ENCODE results near the gene SEC14L5.

The SEC14L5 gene

DNA sequence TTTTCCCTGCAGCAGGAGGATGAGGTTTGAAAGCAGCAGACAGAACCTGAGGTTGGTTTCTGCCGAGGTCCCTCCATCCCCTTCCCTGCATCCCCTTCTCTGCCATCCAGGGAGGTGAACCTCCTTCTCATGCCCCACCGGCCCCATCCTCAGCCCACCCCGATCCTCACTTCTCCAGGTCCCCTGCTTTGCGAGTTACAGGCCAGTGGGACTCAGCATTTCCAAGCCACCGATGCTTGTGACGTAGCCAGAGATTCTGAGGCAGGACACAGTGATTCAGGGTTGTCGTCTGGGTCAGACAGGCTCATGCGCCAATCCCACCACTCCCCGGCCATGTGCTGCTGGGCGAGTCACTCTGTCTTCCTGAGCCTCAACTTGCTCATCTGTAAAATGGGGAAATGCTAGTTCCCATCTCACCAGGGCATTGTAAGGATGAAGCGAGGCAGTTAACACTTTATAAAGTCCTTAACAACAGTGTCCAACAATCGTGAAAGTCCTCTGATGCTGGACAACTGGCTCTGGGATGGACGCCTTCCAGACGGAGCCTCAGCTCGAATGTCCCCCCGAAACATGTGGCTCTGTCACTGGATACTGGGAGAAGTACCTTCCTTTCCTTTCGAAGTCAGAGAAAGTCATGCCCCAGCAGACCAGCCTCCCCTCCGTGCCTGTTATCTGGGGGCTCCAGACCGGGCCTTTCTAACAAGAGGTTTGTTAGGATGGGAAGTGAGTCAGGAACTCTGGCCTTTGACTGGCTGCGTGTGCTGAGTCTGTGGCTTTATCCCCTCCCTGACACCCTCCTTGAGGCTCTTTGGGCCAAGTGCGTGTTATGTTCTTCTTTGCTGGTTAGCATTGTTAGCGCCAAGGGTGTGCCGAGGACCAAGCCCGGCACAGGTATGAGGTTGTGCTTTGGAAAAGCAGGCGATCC is 21.9 kb downstream of the SEC14L5 start:
- no peak for TF ChIP-seq ARNT (IDR thresholded peaks at IDR 0.05)
- no peak for TF ChIP-seq TARDBP (IDR thresholded peaks at IDR 0.05)
- TF ChIP-seq BHLHE40 (IDR thresholded peaks at IDR 0.05; ENCODE audit: borderline replicate concordance): no peak
- TF ChIP-seq, protein P1, sequence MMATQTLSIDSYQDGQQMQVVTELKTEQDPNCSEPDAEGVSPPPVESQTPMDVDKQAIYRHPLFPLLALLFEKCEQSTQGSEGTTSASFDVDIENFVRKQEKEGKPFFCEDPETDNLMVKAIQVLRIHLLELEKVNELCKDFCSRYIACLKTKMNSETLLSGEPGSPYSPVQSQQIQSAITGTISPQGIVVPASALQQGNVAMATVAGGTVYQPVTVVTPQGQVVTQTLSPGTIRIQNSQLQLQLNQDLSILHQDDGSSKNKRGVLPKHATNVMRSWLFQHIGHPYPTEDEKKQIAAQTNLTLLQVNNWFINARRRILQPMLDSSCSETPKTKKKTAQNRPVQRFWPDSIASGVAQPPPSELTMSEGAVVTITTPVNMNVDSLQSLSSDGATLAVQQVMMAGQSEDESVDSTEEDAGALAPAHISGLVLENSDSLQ (IDR thresholded peaks at IDR 0.05): no peak
- no peak for TF ChIP-seq SP1 (IDR thresholded peaks at IDR 0.05)
- no peak for TF ChIP-seq LEF1 (IDR thresholded peaks at IDR 0.05; ENCODE audit: borderline replicate concordance)
- TF ChIP-seq NFRKB (IDR thresholded peaks at IDR 0.05): no peak
- no peak for TF ChIP-seq FOXA1 (IDR thresholded peaks at IDR 0.05)
- no peak for TF ChIP-seq L3MBTL2 (conservative IDR thresholded peaks at IDR 0.05)
- no peak for TF ChIP-seq CTBP1 (IDR thresholded peaks at IDR 0.05; ENCODE audit: borderline replicate concordance)
- no peak for TF ChIP-seq FOXK2 (IDR thresholded peaks at IDR 0.05)
- no peak for TF ChIP-seq SUZ12 (IDR thresholded peaks at IDR 0.05)
- TF ChIP-seq FOXM1 (IDR thresholded peaks at IDR 0.05; ENCODE audit: borderline replicate concordance): no peak
- no peak for TF ChIP-seq ZNF384 (IDR thresholded peaks at IDR 0.05)
- DNase-seq (ENCODE audit: extremely low spot score): no peak
- CTCF ChIA-PET: no interaction called here
- POLR2A ChIA-PET: no interaction called here

DNA sequence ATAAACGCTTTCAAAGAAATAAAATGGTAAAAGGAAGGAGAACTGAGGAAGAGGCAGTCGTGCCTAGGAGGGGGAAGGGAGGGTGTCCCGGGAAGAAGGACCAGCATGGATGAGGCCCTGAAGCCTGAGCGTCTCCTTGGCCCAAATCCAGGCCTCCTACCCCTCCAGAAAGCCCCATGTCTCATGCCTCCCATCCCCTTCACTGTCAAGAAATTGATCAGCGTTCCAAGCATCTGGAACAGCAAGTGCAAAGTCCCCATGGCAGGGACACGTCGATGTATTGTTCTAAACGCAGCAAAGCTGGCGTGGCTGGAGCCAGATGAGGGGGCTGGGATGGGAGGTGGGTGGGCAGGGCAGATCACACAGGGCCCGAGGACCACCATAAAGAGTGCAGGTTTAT is 22.6 kb downstream of the SEC14L5 start:
- TF ChIP-seq TARDBP (IDR thresholded peaks at IDR 0.05) (no peak), FOXA1 (IDR thresholded peaks at IDR 0.05) (no peak)
- no peak for DNase-seq (ENCODE audit: extremely low spot score)
- ChIA-PET POLR2A (no interaction called here), CTCF (no interaction called here)

DNA sequence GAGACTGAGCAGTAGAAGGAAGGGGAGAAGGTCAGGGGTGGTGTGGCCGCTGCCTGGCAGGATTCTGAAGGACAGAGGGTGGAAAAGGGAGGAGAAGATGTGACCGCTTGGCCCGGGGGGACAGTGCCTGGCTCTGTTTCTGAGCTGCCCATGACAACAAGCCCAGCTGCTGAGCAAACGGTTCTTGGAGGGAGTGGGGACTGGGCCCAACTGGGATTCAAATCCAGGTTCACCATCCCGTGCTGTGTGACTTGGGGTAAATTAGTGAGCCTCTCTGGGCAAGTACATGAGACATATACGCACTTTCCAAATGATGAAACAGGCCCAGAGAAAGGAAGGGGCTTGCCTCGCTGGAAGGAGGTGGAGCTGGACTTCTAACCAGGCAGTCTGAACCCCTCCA is 23.3 kb downstream of the SEC14L5 start:
- no peak for TF ChIP-seq FOXA1 (IDR thresholded peaks at IDR 0.05)
- no peak for TF ChIP-seq SUZ12 (IDR thresholded peaks at IDR 0.05)
- no peak for TF ChIP-seq L3MBTL2 (conservative IDR thresholded peaks at IDR 0.05)
- no peak for TF ChIP-seq CTBP1 (IDR thresholded peaks at IDR 0.05; ENCODE audit: borderline replicate concordance)
- no peak for TF ChIP-seq FOXK2 (IDR thresholded peaks at IDR 0.05)
- TF ChIP-seq LEF1 (IDR thresholded peaks at IDR 0.05; ENCODE audit: borderline replicate concordance): no peak
- no peak for TF ChIP-seq ZNF384 (IDR thresholded peaks at IDR 0.05)
- no peak for TF ChIP-seq NFRKB (IDR thresholded peaks at IDR 0.05)
- TF ChIP-seq ELF4 (IDR thresholded peaks at IDR 0.05): no peak
- TF ChIP-seq, protein P1 (IDR thresholded peaks at IDR 0.05): no peak
- no peak for TF ChIP-seq FOXM1 (IDR thresholded peaks at IDR 0.05; ENCODE audit: borderline replicate concordance)
- TF ChIP-seq TARDBP (IDR thresholded peaks at IDR 0.05): no peak
- TF ChIP-seq ARNT (IDR thresholded peaks at IDR 0.05): no peak
- no peak for TF ChIP-seq SP1 (IDR thresholded peaks at IDR 0.05)
- CTCF ChIA-PET: no interaction called here
- POLR2A ChIA-PET: no interaction called here
- DNase-seq (ENCODE audit: extremely low spot score): no peak

DNA sequence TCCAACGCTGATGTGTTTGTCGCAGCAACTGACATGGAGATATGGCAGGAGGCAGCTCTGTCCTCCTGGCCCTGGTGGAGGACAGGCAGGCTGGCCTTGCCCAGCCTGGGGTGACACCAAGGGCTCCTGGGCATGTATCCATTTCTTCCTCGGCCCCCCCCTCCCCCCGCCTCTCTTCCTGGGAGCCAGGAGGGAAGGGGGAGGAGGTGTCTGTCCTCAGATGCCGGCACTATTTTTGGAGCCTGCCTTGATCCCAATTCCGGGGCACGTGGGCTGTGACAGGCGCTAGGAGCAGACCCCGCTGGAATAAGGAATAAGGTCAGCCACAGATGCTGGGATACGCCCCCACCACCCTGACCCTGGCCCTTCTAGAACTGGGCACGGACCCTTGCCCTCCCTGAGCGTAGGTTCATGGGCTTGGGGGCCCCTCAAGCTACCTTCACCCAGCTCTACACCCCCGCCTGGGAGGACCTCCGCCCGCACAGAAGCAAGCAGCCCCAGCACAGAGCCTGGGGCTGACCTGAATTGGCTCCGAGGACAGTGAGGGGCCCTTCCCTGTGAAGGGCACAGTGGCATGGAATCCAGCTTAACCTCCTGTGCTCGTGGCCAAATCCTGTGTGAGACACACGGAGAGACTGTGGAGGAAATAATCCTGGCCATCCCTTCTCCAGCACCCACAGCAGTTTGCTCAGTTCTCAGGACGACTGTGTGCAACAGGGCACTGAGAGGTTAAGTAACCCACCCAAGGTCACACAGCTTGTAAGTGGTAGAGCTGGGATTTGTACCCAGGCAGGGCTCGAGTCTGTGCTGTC is 24.1 kb downstream of the SEC14L5 start:
- CTCF ChIA-PET: no interaction called here
- TF ChIP-seq ZNF384 (IDR thresholded peaks at IDR 0.05) (no peak), FOXK2 (IDR thresholded peaks at IDR 0.05) (no peak), FOXA1 (IDR thresholded peaks at IDR 0.05) (no peak), FOXM1 (IDR thresholded peaks at IDR 0.05; ENCODE audit: borderline replicate concordance) (no peak)
- DNase-seq (ENCODE audit: extremely low spot score): no peak
- POLR2A ChIA-PET: no interaction called here

DNA sequence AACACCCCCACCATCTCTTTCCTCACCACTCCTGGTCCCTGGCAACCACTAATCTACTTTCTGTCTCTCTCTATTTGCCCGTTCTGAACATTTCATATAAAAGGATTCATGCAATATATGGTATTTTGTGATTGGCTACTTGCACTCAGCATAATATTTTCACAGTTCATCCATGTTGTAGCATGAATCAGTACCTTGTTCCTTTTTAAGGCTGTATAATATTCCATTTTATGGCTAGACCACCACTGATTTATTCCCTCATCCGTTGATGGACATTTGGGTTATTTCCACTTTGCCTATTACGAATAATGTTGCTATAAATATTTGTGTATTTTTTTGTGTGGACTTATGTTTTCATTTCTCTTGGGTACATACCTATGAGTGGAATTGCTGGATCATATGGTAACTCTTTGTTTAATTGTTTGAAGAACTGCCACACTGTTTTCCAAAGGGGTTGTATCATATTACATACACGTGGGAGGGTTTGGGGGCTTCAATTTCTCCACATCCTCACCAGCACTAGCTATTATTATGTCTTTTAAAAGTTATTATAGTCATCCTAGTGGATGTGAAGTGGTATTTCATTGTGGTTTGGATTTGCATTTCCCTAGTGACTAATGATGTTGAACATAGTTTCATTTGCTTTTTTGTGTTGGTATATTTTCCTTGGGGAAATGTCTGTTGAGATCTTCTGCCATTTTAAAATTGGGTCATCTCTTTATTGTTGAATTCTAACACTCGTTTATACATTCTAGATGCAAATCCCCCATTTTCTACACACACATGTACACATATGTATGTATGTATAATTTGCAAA is 26.3 kb downstream of the SEC14L5 start:
- ChIA-PET POLR2A (no interaction called here), CTCF (no interaction called here)
- DNase-seq (ENCODE audit: extremely low spot score): no peak
- TF ChIP-seq HDGF (IDR thresholded peaks at IDR 0.05; ENCODE audit: borderline replicate concordance) (no peak), FOXA1 (IDR thresholded peaks at IDR 0.05) (no peak), BHLHE40 (IDR thresholded peaks at IDR 0.05; ENCODE audit: borderline replicate concordance) (no peak), ZNF384 (IDR thresholded peaks at IDR 0.05) (no peak), SP1 (IDR thresholded peaks at IDR 0.05) (no peak), TARDBP (IDR thresholded peaks at IDR 0.05) (no peak), ELF4 (IDR thresholded peaks at IDR 0.05) (no peak), SUZ12 (IDR thresholded peaks at IDR 0.05) (no peak), LEF1 (IDR thresholded peaks at IDR 0.05; ENCODE audit: borderline replicate concordance) (no peak), L3MBTL2 (conservative IDR thresholded peaks at IDR 0.05) (no peak), NFRKB (IDR thresholded peaks at IDR 0.05) (no peak)
- TF ChIP-seq, protein P1 (IDR thresholded peaks at IDR 0.05): no peak

DNA sequence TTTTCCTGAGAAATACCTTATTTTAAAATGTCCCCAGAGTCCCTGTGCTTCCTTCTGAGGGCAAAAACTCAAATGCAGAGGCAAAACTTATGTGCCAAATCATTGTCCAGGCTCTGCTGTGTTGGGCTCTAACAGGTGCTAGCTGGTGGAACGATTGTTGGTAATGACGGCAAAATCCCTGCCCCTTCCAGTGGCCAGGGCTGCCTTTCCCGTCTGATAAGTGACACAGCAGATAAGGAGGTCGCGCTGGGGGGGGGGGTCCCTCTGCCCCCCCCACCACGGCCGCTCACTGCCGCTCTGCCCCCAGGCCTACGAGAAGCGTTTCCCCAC is 29.1 kb downstream of the SEC14L5 start:
- DNase-seq (ENCODE audit: extremely low spot score): no peak
- ChIA-PET CTCF (no interaction called here), POLR2A (no interaction called here)
- TF ChIP-seq L3MBTL2 (conservative IDR thresholded peaks at IDR 0.05) (no peak; the same call in 1 of the 2 replicates), TARDBP (IDR thresholded peaks at IDR 0.05) (no peak), FOXM1 (IDR thresholded peaks at IDR 0.05; ENCODE audit: borderline replicate concordance) (no peak), SP1 (IDR thresholded peaks at IDR 0.05) (no peak), CTBP1 (IDR thresholded peaks at IDR 0.05; ENCODE audit: borderline replicate concordance) (no peak), LEF1 (IDR thresholded peaks at IDR 0.05; ENCODE audit: borderline replicate concordance) (no peak), SUZ12 (IDR thresholded peaks at IDR 0.05) (no peak), ZNF384 (IDR thresholded peaks at IDR 0.05) (no peak), HDGF (IDR thresholded peaks at IDR 0.05; ENCODE audit: borderline replicate concordance) (no peak), FOXA1 (IDR thresholded peaks at IDR 0.05) (no peak), NFRKB (IDR thresholded peaks at IDR 0.05) (no peak)
